ENCODE data around the gene PHEX. TPM values are rescaled to one million over a fixed set of nuclear protein-coding genes. Genes with fewer than 3 reads are reported as not detected.

PHEX gene
- total RNA-seq, 1 experiment from 2014 or later: 1.3 TPM

GRCh38 chrX:22090181-22090580 lies 58.1 kb downstream of the PHEX start:
- no peak overlapping the region for H3K4me3 ChIP-seq (ENCODE audit: low read length)
- no peak overlapping the region for H3K27ac ChIP-seq (ENCODE audit: low read length)
- no peaks in the 10 kb centered on the region; the same call in 1 of the 2 replicates for H3K9me3 ChIP-seq (ENCODE audit: low read length)
- no peaks in the 10 kb centered on the region for H3K9me2 ChIP-seq (replicated peaks; ENCODE audit: insufficient read depth, low read length)
- H3K4me2 ChIP-seq (ENCODE audit: low read depth, low read length, poor library complexity, severe bottlenecking): no peak overlapping the region
- H3K27me3 ChIP-seq (ENCODE audit: low read length): no peaks in the 10 kb centered on the region
- no peaks in the 10 kb centered on the region for H4K20me1 ChIP-seq (ENCODE audit: insufficient read depth, low read depth, low read length)
- no peak overlapping the region for H3K9ac ChIP-seq (ENCODE audit: low read length)
- no peaks in the 10 kb centered on the region for H3K4me1 ChIP-seq (ENCODE audit: low read length)
- H3K36me3 ChIP-seq (ENCODE audit: insufficient read depth, low read length): no peaks in the 10 kb centered on the region
- H2AFZ ChIP-seq (ENCODE audit: low read length): no peak overlapping the region
- no peaks in the 10 kb centered on the region for H3K79me2 ChIP-seq (ENCODE audit: low read length)
- DNase-seq: no peak

- Histone ChIP-seq H3K4me1 (ENCODE audit: low read length) (no peaks in the 10 kb centered on the region), H3K9ac (ENCODE audit: low read length) (no peak overlapping the region), H3K36me3 (ENCODE audit: insufficient read depth, low read length) (no peaks in the 10 kb centered on the region), H3K4me2 (ENCODE audit: low read depth, low read length, poor library complexity, severe bottlenecking) (no peak overlapping the region), H3K27me3 (ENCODE audit: low read length) (no peaks in the 10 kb centered on the region), H3K9me3 (ENCODE audit: low read length) (no peaks in the 10 kb centered on the region; the same call in 1 of the 2 replicates), H3K27ac (ENCODE audit: low read length) (no peak overlapping the region), H3K9me2 (replicated peaks; ENCODE audit: insufficient read depth, low read length) (no peaks in the 10 kb centered on the region), H3K4me3 (ENCODE audit: low read length) (no peak overlapping the region), H3K79me2 (ENCODE audit: low read length) (no peaks in the 10 kb centered on the region), H4K20me1 (ENCODE audit: insufficient read depth, low read depth, low read length) (no peaks in the 10 kb centered on the region), H2AFZ (ENCODE audit: low read length) (no peak overlapping the region)
- no peak for DNase-seq
Observed at GRCh38 chrX:22093550-22093949, 61.4 kb downstream of the PHEX start.

GRCh38 chrX:22095286-22095685 lies 63.2 kb downstream of the PHEX start:
- Histone ChIP-seq H3K9ac (ENCODE audit: low read length) (no peak overlapping the region), H3K79me2 (ENCODE audit: low read length) (no peaks in the 10 kb centered on the region), H3K4me2 (ENCODE audit: low read depth, low read length, poor library complexity, severe bottlenecking) (no peak overlapping the region), H3K9me2 (replicated peaks; ENCODE audit: insufficient read depth, low read length) (no peaks in the 10 kb centered on the region), H3K27me3 (ENCODE audit: low read length) (no peaks in the 10 kb centered on the region), H3K4me1 (ENCODE audit: low read length) (no peaks in the 10 kb centered on the region), H3K9me3 (ENCODE audit: low read length) (no peaks in the 10 kb centered on the region), H3K4me3 (ENCODE audit: low read length) (no peak overlapping the region), H3K36me3 (ENCODE audit: insufficient read depth, low read length) (no peaks in the 10 kb centered on the region), H4K20me1 (ENCODE audit: insufficient read depth, low read depth, low read length) (no peaks in the 10 kb centered on the region), H3K27ac (ENCODE audit: low read length) (no peak overlapping the region), H2AFZ (ENCODE audit: low read length) (no peak overlapping the region)
- DNase-seq: no peak

- no peak for DNase-seq
- Histone ChIP-seq H3K4me3 (ENCODE audit: low read length) (no peak overlapping the region), H3K27ac (ENCODE audit: low read length) (no peak overlapping the region), H3K4me2 (ENCODE audit: low read depth, low read length, poor library complexity, severe bottlenecking) (no peak overlapping the region), H3K9ac (ENCODE audit: low read length) (no peak overlapping the region), H3K4me1 (ENCODE audit: low read length) (no peaks in the 10 kb centered on the region), H3K9me3 (ENCODE audit: low read length) (no peaks in the 10 kb centered on the region), H3K36me3 (ENCODE audit: insufficient read depth, low read length) (no peaks in the 10 kb centered on the region), H3K79me2 (ENCODE audit: low read length) (no peaks in the 10 kb centered on the region), H2AFZ (ENCODE audit: low read length) (no peak overlapping the region), H4K20me1 (ENCODE audit: insufficient read depth, low read depth, low read length) (no peaks in the 10 kb centered on the region), H3K27me3 (ENCODE audit: low read length) (no peaks in the 10 kb centered on the region), H3K9me2 (replicated peaks; ENCODE audit: insufficient read depth, low read length) (no peaks in the 10 kb centered on the region)
Observed at GRCh38 chrX:22095856-22096255, 63.7 kb downstream of the PHEX start.

GRCh38 chrX:22097012-22097694 lies 65.0 kb downstream of the PHEX start:
- no peaks in the 10 kb centered on the region for H3K9me2 ChIP-seq (replicated peaks; ENCODE audit: insufficient read depth, low read length)
- no peak for DNase-seq
- no peak overlapping the region for H3K9ac ChIP-seq (ENCODE audit: low read length)
- H4K20me1 ChIP-seq (ENCODE audit: insufficient read depth, low read depth, low read length): no peaks in the 10 kb centered on the region
- H3K79me2 ChIP-seq (ENCODE audit: low read length): no peaks in the 10 kb centered on the region
- H3K4me3 ChIP-seq (ENCODE audit: low read length): no peak overlapping the region
- H3K27ac ChIP-seq (ENCODE audit: low read length): no peak overlapping the region
- H2AFZ ChIP-seq (ENCODE audit: low read length): no peak overlapping the region
- H3K9me3 ChIP-seq (ENCODE audit: low read length): no peaks in the 10 kb centered on the region
- H3K4me1 ChIP-seq (ENCODE audit: low read length): no peaks in the 10 kb centered on the region
- H3K27me3 ChIP-seq (ENCODE audit: low read length): no peaks in the 10 kb centered on the region
- H3K36me3 ChIP-seq (ENCODE audit: insufficient read depth, low read length): no peaks in the 10 kb centered on the region
- H3K4me2 ChIP-seq (ENCODE audit: low read depth, low read length, poor library complexity, severe bottlenecking): no peak overlapping the region

GRCh38 chrX:22105231-22105630 lies 73.1 kb downstream of the PHEX start:
- no peaks in the 10 kb centered on the region for H3K27me3 ChIP-seq (ENCODE audit: low read length)
- no peak overlapping the region for H2AFZ ChIP-seq (ENCODE audit: low read length)
- no peak overlapping the region for H3K4me3 ChIP-seq (ENCODE audit: low read length)
- no peaks in the 10 kb centered on the region for H3K36me3 ChIP-seq (ENCODE audit: insufficient read depth, low read length)
- H3K9ac ChIP-seq (ENCODE audit: low read length): no peak overlapping the region
- H3K4me1 ChIP-seq (ENCODE audit: low read length): no peaks in the 10 kb centered on the region
- H3K4me2 ChIP-seq (ENCODE audit: low read depth, low read length, poor library complexity, severe bottlenecking): no peak overlapping the region
- DNase-seq: no peak
- H3K9me2 ChIP-seq (replicated peaks; ENCODE audit: insufficient read depth, low read length): no peaks in the 10 kb centered on the region
- H3K27ac ChIP-seq (ENCODE audit: low read length): no peak overlapping the region
- H3K9me3 ChIP-seq (ENCODE audit: low read length): no peaks in the 10 kb centered on the region
- H4K20me1 ChIP-seq (ENCODE audit: insufficient read depth, low read depth, low read length): no peaks in the 10 kb centered on the region
- H3K79me2 ChIP-seq (ENCODE audit: low read length): no peaks in the 10 kb centered on the region

- DNase-seq: no peak
- no peaks in the 10 kb centered on the region for H3K36me3 ChIP-seq (ENCODE audit: insufficient read depth, low read length)
- H3K9ac ChIP-seq (ENCODE audit: low read length): no peak overlapping the region
- H3K4me3 ChIP-seq (ENCODE audit: low read length): no peak overlapping the region
- H3K9me3 ChIP-seq (ENCODE audit: low read length): no peaks in the 10 kb centered on the region
- no peak overlapping the region for H2AFZ ChIP-seq (ENCODE audit: low read length)
- no peaks in the 10 kb centered on the region for H3K9me2 ChIP-seq (replicated peaks; ENCODE audit: insufficient read depth, low read length)
- H3K4me1 ChIP-seq (ENCODE audit: low read length): no peaks in the 10 kb centered on the region
- H3K4me2 ChIP-seq (ENCODE audit: low read depth, low read length, poor library complexity, severe bottlenecking): no peak overlapping the region
- no peaks in the 10 kb centered on the region for H3K79me2 ChIP-seq (ENCODE audit: low read length)
- no peaks in the 10 kb centered on the region for H3K27me3 ChIP-seq (ENCODE audit: low read length)
- H4K20me1 ChIP-seq (ENCODE audit: insufficient read depth, low read depth, low read length): no peaks in the 10 kb centered on the region
- no peak overlapping the region for H3K27ac ChIP-seq (ENCODE audit: low read length)
Observed at GRCh38 chrX:22105971-22106370, 73.8 kb downstream of the PHEX start.

GRCh38 chrX:22109442-22109841 lies 77.3 kb downstream of the PHEX start:
- Histone ChIP-seq H3K9me2 (replicated peaks; ENCODE audit: insufficient read depth, low read length) (no peaks in the 10 kb centered on the region), H3K4me3 (ENCODE audit: low read length) (no peak overlapping the region), H3K4me2 (ENCODE audit: low read depth, low read length, poor library complexity, severe bottlenecking) (no peak overlapping the region), H4K20me1 (ENCODE audit: insufficient read depth, low read depth, low read length) (no peaks in the 10 kb centered on the region), H3K27ac (ENCODE audit: low read length) (no peak overlapping the region), H3K27me3 (ENCODE audit: low read length) (no peaks in the 10 kb centered on the region), H3K4me1 (ENCODE audit: low read length) (no peaks in the 10 kb centered on the region), H3K9ac (ENCODE audit: low read length) (no peak overlapping the region), H3K36me3 (ENCODE audit: insufficient read depth, low read length) (no peaks in the 10 kb centered on the region), H3K79me2 (ENCODE audit: low read length) (no peaks in the 10 kb centered on the region), H3K9me3 (ENCODE audit: low read length) (no peaks in the 10 kb centered on the region), H2AFZ (ENCODE audit: low read length) (no peak overlapping the region)
- no peak for DNase-seq
